ENCODE measurements around the gene TRHDE.

The TRHDE gene, protein sequence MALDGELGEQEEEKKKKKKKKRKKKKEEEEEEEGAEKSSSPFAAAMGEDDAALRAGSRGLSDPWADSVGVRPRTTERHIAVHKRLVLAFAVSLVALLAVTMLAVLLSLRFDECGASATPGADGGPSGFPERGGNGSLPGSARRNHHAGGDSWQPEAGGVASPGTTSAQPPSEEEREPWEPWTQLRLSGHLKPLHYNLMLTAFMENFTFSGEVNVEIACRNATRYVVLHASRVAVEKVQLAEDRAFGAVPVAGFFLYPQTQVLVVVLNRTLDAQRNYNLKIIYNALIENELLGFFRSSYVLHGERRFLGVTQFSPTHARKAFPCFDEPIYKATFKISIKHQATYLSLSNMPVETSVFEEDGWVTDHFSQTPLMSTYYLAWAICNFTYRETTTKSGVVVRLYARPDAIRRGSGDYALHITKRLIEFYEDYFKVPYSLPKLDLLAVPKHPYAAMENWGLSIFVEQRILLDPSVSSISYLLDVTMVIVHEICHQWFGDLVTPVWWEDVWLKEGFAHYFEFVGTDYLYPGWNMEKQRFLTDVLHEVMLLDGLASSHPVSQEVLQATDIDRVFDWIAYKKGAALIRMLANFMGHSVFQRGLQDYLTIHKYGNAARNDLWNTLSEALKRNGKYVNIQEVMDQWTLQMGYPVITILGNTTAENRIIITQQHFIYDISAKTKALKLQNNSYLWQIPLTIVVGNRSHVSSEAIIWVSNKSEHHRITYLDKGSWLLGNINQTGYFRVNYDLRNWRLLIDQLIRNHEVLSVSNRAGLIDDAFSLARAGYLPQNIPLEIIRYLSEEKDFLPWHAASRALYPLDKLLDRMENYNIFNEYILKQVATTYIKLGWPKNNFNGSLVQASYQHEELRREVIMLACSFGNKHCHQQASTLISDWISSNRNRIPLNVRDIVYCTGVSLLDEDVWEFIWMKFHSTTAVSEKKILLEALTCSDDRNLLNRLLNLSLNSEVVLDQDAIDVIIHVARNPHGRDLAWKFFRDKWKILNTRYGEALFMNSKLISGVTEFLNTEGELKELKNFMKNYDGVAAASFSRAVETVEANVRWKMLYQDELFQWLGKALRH

DNA sequence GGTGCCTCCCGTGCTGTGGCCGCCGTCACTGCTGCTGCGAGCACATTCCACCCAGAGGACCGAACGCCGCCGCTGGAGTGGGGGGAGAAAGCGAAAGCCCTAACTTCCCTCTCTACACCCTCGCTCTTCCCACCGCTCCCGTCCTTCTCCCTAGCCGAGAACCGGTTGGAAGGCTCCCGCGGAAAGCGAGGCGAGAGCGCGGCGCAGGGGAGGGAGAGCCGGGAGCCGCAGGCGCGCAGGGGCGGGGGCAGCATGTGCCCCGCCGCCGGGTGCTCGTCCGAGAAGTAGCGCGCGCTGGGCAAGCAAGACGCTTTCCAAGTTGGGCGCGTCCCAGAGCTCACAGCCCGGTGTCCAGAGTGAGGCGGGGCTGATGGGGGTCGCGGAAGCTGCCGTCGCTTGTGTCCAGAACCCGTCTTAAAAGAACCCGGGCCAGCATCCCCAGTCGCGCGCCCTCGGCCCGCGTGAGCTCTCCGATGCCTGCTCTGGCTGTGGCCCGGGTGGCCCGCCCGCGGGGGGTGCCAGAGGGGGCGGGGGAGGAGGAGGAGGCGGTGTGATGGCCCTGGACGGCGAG lies at the start of gene TRHDE:
Gene TRHDE (plus strand): TSS at position 280 of the 571 bp plus-strand sequence. CDS start 274 bp downstream, at position 554.
- no peak for DNase-seq

DNA sequence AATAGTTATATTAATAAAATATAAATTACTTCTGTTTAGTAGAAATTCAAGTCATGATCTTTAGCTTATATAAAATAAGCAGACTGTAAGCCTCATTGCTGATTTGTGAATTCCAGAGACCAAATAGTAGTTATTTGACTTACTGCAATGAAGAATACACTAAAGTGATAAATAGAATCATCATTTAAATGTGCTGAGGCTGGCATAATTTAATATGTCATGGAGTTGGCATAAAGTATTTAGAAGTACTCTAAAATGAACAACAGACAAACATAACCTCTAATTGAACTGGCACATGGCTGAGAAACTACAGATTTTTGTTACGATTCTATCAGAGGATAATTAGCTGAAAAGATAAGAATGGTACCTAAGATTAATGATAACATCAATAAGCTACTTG lies 45.7 kb upstream of the TRHDE start:
- DNase-seq, result no peak

DNA sequence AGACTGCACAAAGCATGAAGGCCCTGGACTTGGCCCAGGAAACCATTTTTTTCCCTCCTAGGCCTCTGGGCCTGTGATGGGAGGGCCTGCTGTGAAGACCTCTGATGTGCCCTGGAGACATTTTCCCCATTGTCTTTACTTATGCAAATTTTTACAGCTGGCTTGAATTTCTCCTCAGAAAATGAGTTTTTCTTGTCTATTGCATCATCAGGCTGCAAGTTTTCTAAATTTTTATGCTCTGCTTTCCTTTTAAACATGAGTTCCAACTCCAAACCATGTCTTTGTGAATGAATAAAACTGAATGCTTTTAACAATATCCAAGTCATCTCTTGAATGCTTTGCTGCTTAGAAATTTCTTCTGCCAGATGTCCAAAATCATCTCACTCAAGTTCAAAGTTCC lies 43.7 kb upstream of the TRHDE start:
- no peak for DNase-seq

DNA sequence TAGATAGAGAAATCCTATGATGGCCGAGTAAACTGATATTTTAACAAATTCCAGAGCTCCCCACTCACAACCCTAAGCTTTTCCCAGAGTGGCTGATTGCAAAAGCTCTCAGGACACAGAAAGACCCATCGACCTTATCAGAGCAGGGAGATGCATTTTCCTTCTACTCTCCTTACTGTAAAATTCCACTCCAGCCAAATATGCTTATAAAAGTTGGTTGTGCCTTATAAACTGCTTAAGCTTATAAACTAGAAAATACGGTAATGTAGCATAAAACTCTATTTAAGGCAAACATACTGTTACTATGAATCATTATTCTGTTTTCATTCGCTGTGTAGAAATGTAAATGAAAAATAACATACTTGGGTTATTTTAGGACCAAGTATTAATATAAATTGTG lies 41.6 kb upstream of the TRHDE start:
- DNase-seq, result no peak

DNA sequence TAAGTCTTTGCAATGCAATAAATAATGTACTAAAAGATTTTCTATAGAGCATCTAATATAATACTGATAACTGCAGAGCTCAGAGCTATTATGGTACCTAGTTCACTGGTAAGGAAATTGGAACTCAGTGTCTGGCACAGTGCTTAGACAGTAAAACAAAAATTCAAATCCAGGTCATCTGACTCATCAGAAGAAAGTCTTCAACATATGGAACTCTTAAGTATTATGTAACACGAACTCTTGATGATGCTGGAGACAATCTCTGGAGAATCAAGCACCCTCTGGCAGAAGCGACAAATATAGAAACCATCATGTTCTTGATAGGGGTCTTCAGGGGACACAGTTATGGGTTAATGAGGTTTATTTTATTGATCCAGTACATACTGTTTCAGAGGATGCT lies 37.3 kb upstream of the TRHDE start:
- DNase-seq, result no peak

DNA sequence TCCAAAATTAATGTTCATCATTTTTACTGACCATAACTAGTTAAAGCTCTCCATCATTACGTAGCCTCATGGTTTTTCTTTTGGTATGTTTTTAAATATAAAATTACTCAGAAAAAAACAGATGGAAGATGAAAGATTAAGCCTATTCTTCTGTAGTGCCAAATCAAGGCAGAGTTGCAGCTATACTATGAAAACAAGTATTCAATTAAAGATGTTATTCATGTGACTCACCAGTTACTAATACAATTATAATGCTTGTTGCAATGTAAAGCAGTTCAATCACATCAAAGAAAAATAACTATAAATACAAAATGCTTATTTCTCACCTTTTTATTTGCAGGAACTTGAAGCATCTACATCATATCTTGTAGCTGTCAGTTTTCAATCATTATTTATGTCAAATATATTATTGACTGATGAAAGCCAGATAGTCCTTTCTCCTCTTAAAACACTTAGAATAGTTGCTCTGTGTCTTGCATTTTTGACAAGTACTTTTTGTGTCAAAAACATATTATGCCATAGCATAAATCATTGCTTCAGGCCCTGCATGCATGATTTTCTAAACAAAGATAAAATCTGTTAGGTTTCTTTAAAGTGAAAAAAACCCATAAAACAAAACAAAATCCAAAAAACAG lies 36.0 kb upstream of the TRHDE start:
- no peak for DNase-seq

DNA sequence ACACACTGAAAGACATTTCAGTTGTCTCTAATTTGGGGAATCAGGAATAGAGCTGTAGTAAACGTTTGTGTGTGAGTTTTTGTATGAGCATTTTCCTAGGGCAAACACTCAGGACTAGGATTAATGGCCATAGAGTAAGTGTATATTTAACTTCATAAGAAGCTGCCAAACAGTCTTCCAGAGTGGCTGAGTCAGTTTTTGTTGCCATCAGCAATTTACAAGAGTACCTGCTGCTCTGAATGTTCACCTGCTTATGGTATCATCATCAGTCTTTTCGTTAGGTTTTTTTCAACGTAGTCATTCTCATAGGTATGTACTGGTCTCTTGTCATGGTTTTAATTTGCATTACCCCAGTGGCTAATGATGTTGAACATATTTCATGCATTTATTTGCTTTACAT lies 30.6 kb upstream of the TRHDE start:
- no peak for DNase-seq

DNA sequence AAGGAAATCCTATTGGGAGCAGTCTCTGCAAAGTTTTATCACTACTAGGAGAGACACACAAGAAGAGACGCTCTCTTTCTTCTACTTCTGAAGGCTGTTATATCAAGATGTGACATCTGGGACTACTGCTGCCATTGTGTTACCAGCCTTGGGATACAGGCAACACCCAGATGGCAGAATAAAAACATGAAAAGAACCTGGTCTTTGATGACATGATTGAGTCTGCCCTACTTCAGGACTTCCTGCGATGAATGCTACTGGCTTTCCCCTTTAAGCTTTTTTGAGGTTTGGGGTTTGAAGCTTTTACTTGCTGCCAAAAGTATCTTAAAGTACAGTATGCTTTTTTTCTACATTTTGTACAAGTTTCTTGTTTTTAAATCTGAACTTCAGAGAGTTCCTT lies 29.2 kb upstream of the TRHDE start:
- DNase-seq, result no peak

DNA sequence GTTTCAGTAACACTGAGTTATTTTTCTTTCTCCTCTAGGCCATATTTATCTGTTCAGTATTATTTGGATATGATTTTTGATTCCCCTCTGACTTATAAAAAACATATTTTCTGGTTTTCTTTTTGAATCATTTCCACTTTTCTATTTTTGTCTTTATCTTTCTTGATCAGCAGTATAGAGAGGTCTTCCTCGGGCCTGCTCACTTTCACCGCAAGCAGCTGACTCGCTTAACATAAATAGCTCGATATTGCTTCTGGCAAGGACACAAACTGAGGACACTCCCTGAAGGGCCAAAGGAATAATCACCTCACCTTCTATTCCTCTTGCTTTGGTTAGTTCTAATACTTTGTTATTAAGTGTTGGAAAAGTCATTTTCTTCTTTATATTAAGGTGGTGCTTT lies 25.8 kb upstream of the TRHDE start:
- DNase-seq, result no peak

DNA sequence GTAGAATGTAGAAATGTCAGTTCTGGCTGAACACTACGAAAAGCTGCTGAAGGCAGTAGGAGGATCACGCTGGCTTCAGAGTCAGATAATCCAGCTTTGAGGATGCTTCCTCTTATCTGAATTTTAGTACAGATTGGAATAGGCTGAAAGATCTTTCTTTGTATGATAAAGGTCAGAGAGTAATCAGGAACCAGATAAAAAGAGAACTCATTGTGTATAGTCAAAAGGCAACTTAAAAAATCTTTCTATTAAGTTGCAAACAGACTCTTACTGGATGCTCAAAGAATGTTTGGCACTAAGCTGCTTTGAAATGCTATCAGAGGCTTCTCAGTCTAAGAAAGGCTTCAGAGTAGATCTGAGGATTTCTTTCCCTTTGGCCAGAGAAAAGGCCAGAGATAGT lies 21.8 kb upstream of the TRHDE start:
- no peak for DNase-seq

DNA sequence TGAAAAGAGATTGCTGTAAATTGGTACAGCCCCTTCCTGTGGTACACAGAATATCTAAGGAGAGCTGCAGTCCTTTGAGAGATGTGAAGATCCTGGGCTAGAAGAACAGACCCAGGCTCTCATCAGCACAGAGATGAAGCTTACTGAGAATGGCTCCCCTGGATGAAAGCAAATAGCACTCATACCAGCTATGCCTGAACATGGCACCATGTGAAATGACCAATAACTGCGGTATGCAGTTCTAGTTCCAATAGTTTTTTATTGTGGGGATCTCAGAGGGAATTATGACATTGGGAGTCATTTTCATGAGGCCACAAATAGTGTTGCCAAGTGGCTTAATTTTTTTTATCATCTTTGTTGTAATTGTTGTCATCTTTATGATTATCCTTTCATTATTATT lies 15.4 kb upstream of the TRHDE start:
- no peak for DNase-seq

DNA sequence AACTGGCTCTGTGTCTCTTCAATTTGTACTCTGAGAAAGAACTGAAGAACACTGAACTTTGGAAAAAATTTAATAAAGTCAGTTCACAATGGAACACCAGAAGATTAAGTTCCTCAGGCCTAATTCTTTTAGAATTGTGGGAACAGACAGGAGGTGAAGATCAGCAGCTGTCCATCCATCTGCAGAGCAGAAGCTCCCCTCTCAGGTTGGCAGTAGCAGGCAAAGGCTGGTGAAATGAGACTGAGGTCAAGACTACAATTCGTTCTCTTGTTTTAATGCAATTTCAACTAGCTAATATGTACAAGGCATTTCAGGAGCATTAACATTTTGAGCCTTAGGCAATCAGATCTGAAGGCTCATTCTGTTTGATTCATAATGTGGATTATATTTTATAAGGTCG lies 10.3 kb upstream of the TRHDE start:
- DNase-seq, result no peak

DNA sequence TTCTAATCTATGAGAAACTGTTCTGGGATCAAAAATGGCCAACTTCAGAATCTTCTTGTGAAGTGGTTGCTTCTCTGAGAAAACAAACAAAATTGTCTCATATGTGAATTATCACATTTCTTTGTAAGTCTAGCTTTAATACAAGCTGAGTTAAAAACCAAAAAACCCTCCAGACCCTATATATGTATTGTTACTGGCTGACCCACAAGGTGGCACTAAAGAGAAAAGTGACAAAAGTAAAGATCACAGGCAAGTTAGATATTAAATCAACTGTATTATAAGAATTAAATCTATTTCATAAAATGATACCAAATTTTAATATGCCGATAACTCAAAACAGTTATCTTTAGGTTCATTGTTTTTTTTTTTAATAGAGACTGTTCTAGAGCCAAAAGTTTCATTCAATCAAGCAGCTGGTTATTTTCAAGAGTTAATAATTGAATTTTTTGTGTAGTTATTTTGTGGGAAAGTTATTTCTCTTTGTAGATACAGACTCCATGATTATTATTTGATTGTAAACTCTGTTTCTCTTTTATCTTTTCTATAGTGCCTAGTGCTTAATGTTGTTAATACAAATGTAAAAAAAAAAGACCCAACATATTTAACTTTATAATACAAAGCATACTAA lies 7.5 kb upstream of the TRHDE start:
- DNase-seq, result no peak

DNA sequence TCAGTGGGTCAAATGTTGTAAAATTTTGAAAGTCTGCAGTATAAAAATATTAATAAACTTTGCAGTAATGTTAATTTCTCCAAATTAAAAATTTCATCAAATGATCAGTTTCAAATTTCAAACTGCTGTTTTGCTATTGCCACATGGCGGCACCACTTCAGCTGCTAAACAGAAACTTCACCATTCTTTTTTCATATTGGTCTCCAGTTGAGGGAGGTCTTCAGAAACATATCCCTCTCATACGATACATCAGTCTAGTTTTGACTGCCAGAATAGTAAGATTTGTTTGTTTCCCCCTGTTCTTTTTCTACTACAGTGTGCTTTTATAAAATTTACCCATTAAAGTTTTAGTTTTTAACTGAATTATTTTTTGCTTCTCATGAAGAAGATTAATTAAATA lies 4.2 kb upstream of the TRHDE start:
- no peak for DNase-seq

DNA sequence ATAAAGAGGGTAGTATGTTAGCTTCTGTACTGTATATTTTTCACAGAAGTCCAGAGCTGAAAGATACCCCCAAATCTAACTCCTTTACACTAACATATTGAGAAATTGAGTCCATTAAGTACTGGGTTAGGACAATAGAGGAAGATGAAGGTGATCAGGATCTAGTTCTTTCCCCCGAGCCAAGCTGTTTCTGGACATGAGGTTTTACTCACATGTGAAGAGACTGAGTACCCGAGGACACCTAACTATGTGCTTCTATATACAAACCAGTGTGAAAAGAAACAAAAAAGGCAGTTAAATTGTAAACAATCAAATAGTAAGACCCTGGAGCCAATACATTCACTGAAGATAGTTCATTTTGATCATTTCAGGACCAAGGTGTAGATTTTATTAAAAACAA lies 3.8 kb upstream of the TRHDE start:
- no peak for DNase-seq

DNA sequence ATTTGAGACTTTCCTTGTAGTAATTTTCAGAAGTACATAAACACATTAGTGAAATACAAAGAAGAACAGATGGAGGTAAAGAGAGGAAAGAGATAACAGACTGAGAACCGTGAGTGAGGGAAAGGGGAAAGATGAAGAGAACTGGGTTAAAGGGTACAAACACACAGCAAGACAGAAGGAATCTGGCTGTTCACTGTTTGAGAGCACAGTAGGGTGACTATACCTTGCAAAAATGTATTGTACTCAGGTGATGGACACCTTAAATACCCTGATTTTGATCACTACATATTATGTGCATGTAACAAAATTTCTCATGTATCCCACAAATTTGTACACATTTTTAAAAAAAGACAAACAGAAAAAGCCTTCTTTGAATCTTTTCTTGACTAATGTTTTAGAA lies 2.7 kb upstream of the TRHDE start:
- DNase-seq, result no peak

DNA sequence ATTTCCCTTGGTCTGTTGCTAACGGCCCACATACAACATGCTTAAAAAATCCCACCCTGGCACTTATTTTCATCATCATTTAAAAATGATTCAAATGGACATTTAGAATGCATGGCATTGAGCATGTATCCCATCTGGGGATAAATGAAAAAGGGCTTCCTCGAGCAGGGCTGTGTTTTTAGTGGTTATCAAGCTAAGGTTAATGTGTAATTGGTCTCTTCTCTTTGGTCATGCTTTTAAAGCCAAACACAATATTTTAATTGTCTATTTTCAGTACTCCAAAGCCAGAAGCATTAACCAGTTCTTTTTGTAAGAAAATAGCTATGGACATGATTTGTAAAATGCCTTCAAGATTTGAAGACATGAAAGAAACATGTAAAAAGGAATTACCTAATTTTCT lies 1.9 kb upstream of the TRHDE start:
- DNase-seq, result no peak

DNA sequence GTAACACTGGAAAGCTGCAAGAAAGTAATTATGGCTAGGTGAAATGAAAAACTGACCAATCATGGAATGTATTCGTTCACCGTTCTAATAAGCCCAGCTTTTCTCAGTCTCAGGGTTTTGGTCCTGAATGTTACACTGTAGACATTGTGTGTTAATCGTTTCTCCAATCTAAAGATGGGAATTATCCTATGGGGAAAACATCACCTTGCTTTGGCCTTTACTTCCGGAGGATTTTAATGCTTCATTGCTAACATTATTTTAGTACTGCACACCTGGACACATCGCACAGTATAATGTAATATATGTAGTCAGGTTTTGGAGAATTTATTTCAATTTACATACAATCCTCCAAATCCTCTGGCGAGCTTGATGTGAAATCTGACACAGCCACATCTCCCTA lies 1.2 kb upstream of the TRHDE start:
- DNase-seq, result no peak

DNA sequence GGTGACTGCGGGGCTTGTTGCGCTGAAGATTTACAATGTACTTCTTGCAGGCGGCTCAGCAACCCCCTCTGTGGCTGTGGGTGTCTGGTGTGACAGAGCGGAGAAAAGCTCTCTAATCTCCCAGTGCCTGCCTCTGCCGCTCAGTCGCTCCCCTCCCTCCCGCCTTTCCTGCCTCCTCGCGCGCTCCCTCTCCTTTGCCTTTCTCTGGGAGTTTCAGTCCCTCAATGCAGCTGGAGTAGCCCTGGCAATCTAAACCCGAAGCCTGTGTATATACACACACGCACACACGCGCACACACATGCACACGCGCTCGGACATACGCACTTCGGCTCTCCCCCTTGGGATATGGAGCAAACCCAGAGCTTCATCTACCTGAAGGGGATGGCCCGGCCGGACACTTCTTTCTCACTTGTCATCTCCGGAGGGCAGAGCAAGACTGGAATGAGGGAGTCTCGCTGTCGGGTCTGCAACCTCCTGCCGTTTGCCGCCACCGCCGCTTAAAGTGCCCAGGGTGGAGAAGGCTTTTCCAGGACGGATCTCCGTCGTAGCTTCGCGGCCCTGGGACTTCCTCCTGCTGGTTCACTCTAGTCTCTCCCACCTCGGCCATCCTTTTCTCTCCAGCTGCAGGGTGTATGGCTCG lies 599 bp upstream of the TRHDE start:
- DNase-seq, result no peak

DNA sequence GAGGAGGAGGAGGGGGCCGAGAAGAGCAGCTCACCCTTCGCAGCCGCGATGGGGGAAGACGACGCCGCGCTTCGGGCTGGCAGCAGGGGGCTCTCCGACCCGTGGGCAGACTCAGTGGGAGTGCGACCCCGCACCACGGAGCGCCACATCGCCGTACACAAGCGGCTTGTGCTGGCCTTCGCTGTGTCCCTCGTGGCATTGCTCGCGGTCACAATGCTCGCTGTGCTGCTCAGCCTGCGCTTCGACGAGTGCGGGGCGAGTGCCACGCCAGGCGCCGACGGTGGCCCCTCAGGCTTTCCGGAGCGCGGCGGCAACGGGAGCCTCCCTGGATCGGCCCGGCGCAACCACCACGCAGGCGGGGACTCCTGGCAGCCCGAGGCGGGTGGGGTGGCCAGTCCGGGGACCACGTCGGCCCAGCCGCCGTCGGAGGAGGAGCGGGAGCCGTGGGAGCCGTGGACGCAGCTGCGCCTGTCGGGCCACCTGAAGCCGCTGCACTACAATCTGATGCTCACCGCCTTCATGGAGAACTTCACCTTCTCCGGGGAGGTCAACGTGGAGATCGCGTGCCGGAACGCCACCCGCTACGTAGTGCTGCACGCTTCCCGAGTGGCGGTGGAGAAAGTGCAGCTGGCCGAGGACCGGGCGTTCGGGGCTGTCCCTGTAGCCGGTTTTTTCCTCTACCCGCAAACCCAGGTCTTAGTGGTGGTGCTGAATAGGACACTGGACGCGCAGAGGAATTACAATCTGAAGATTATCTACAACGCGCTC lies 745 bp downstream of the TRHDE start:
- no peak for DNase-seq

DNA sequence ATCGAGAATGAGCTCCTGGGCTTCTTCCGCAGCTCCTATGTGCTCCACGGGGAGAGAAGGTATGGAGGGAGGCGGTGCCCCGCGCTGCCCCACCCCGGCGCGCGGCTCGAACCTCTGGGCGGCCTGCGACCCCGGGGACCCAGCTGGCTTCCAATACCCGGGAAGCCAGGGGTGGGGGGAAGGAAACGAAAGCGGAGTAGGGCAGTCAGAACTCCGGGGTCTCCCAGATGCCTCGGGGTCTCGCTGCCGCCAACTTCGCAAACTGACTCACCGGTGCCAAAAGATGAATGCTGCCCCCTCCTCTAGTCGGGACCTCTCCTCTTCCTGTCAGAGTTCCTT lies 1.3 kb downstream of the TRHDE start:
- no peak for DNase-seq

Measured in stimulated activated naive CD4-positive, alpha-beta T cell (primary cell).